Measurements from ENCODE around the gene TAF6L.
"Not testable (repeated sequence)": the region's sequence is repeated elsewhere in the genome, so short reads cannot be mapped to it uniquely, and the experiment has no call there.

TAF6L gene

GRCh38 chr11:62805076-62805892 lies 34.1 kb downstream of the TAF6L start, which contains the start of gene NXF1:
TSS of gene NXF1 (minus strand) at chr11:62805440. CDS start at chr11:62805356, 84 bp downstream.
- DNase-seq (ENCODE audit: low read depth): peak; percentile 95

DNA sequence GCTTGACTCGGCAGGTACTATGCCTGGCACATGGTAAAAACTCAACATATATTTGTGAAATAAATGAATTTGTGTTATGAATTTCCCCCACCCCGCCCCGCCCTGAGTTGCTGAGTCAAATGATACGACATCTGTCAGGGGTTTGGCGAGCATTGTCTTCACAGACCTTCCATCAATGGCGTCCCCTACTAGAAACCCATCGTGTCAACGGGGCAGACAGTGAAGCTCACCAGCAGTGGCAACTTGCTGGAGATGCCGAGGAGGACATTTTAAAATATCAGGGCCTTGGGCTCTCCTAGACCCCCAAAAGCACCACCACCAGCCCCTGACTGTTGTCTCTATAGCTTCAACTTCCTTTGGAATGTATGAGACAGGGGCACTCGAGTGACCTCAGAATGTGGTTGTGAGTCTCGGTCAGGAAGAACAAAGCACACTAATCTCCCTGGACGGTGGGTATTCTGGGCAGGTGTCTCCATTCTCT lies 34.8 kb downstream of the TAF6L start:
- DNase-seq (ENCODE audit: low read depth): no peak

DNA sequence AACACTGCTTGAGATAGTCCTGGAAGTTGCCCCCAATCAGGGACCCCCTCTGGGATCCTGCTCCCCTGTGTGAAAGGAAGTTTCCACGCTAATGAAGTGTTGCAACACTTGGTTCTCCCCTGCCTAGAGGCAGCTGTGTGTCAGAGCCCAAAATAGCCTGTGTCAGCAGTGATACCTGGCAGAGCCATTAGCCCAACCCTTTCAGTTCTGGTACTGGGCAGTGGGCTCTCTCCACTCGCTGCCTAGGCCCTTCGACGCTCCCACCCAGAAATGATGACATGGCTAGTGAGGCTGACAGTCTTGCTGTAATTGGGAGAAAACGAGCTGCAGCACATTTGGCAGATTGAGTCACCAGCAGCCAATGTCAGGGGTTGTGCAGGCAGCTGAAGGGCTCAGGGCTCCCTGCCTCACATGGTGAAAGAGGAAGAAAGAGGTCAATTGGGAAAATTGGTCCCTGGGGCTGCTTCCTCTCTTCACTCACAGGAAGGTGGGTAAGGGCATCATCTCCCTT lies 35.5 kb downstream of the TAF6L start:
- DNase-seq (ENCODE audit: low read depth): peak; percentile 41

DNA sequence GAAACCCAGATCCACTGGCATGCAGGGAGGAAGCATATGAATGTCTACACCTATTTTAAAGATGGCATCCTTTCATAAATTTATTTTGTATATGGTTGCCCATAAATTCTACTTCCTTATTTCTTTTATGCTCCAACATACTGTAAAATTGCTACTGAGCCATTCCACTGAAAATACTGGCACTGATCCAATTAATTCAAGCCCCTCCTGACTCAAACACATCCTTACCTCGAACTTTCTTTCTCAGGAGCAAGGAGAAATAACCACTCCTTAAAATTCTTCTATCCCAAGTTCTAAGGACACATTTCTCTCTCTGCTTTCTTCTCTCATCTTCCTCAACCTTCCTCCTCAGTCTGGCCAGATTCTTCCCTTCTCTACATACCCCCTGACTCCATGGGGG lies 39.6 kb downstream of the TAF6L start:
- DNase-seq (ENCODE audit: low read depth): no peak

DNA sequence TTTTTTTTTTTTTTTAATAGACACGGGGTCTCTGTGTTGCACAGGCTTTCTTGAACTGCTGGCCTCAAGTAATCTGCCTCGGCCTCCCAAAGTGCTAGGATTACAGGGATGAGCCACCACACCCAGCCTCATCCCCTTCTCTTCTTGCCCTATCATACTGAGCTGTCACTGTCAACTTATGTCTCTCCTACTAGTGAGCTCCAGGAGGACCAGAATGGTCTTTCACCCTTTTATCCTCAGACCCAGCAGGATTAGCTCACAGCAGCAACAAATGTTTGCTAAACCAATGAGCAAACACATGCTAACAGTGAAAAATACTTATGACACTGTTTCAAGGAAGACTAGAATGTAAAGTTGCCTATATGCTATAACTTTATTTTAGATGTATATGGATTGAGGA lies 40.5 kb downstream of the TAF6L start:
- DNase-seq (ENCODE audit: low read depth): no peak

DNA sequence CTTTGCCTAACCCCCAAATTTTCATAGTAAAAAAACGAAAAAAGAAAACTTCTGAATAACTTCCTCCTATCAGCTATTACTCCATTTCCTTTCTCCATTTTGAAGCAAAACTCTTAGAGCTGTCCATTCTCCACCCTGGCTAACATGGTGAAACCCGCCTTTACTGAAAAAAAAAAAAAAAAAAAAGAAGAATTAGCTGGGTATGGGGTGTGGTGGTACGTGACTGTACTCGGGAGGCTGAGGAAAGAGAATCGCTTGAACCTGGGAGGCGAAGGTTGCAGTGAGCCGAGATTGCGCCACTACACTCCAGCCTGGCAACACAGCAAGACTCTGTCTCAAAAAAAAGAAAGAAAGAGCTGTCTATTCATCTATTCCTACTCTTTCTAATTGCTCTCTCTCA lies 45.4 kb downstream of the TAF6L start:
- no peak for DNase-seq (ENCODE audit: low read depth)

DNA sequence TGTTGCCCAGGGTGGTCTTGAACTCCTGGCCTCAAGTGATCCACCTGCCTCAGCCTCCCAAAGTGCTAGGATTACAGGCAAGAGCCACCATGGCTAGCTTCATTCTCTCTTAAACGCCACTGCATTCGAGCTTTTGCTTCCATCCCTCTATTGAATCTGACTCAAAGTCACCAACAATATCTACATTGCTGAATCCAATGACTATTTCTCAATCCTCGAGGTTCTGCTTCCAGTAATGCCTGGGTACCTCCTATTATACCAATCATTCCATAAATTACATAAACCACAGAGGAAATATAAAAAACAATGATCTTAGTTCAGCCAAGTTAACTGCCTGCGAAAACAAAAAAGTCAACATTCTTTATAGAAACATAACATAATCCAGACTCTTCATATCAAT lies 45.9 kb downstream of the TAF6L start:
- no peak for DNase-seq (ENCODE audit: low read depth)

DNA sequence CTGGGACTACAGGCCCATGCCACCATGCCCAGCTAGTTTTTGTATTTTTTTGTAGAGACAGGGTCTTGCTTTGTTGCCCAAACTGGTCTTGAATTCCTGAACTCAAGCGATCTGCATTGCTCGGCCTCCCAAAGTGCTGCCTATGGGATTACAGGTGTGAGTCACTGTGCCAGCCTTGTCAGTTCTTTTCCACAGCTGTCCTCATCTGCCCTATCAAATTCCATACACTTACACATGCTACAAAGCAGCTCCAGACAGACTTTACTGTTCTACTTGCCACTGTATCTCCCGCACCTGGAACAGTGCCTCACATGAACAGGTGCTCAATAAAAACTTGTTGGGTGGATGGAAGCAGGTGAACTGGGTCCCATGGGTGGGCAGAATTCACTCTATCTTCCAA lies 52.5 kb downstream of the TAF6L start:
- DNase-seq (ENCODE audit: low read depth): no peak

DNA sequence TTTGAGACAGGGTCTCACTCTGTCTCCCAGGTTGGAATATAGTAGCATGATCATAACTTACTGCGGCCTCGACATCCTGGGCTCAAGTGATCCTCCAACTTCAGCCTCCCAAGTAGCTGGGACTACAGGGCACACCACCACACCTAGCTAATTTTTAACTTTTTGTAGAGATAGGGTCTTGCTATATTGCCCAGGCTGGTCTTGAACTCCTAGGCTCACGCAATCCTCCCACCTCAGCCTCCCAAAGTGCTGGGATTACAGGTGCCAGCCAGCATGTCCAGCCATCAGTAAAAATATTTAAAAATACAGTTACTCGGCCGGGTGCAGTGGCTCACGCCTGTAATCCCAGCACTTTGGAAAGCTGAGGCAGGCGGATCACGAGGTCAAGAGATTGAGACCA lies 56.9 kb downstream of the TAF6L start:
- DNase-seq (ENCODE audit: low read depth): not testable (repeated sequence)

GRCh38 chr11:62830904-62831519 lies 59.8 kb downstream of the TAF6L start:
- no peak for DNase-seq (ENCODE audit: low read depth)

DNA sequence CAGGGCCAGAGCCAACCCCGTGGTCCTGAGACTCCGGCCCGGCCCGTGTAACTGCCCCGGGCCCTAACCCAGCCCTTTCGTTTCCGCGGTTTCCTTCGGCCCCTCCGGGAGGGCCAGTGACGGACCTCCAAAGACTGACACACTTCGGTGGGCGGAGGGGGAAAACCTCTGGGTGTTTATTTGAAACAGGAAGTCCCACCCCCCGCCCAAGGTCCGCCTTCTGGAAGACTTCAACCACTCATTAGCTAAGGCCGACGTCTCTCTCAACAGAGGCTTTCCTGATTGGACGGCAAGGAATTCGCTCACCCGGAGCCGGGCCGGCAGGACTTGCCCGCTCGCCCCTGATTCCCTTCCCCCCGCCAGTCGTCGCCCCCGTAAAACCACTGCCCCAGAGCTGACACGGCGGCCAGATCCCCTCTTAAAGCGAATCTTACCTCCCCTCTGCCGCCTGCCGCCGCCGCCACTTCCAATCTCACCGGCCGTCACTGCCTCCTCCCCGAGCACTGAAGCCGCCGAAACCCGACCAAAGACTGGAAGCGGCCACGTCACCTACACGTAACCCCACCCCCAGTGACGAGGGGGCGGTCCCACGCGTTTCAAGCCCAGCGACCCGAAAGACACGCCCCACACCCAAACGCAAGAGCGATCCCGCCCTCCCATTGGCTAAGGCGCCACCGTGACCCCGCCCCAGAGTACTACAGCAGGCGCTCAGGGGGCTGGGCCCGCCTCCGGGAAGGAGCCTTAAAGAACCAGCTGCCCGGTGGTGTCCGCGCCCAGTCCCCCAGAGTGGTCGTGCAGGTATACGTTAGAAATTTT lies 60.5 kb downstream of the TAF6L start, which contains the start of gene STX5:
TSS of gene STX5 (minus strand) at position 532 of the 816 bp plus-strand sequence. CDS start 808 bp downstream, outside the sequence.
- DNase-seq (ENCODE audit: low read depth): peak; percentile 98

GRCh38 chr11:62832336-62833234 lies 61.4 kb downstream of the TAF6L start, which contains the start of gene TEX54:
TSS of gene TEX54 (minus strand) at chr11:62832841.
- DNase-seq (ENCODE audit: low read depth): peak; percentile 28

DNA sequence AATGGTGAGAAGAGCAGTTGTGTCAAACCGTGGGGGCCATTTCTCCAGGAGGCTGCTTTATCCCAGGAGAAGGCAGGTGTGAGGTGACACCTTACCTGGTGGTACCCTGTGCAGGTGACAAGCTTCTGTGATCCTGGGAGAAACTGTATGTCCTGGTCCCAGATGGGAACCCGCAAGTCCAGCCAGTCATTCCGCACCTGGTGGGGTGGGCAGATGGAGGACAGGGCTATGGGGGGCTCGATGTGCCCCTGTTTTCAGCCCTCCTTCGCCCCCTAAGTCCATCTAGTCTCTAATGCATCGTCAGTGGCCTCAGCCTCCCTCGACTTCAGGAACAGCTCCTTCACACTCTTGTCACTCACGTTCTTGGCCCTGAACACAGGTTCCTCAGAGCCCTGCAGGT lies 64.1 kb downstream of the TAF6L start:
- no peak for DNase-seq (ENCODE audit: low read depth)

Measured in fibroblast of gingiva (primary cell).